Bronchial epithelial cell (primary cell): ENCODE data around the gene KRTAP10-5. TPM values are rescaled to one million over a fixed set of nuclear protein-coding genes. Genes with fewer than 3 reads are reported as not detected.

ENCODE experiments used
- DNase-seq: peaks from one replicate; pipeline ENCODE4 v3.0.0-alpha.2; 2010; ENCODE audit warnings: low read depth
- FAIRE-seq: peaks from 2 replicates; lab custom pipeline; 2011; peaks lifted over from hg19 to GRCh38; lab: Jason Lieb, UNC
- H3K27me3 ChIP-seq: 2 replicates; pipeline ENCODE4 v1.5.1; 2011; ENCODE audit warnings: low read length; ENCODE audit not compliant: control insufficient read depth, insufficient read depth
- H3K36me3 ChIP-seq: 2 replicates; pipeline ENCODE4 v1.5.1; 2011; ENCODE audit warnings: low read length; ENCODE audit not compliant: control insufficient read depth, insufficient read depth
- H3K4me3 ChIP-seq: 2 replicates; pipeline ENCODE4 v1.5.1; 2011; ENCODE audit warnings: mild to moderate bottlenecking, low read depth, low read length, control low read depth
- CTCF ChIP-seq: IDR thresholded peaks from 2 replicates; pipeline ENCODE4 v1.5.1; 2011; ENCODE audit warnings: mild to moderate bottlenecking, moderate library complexity, low read length, control low read depth, inconsistent platforms; ENCODE audit not compliant: insufficient read depth, severe bottlenecking
- total RNA-seq: library from RNA; depleted of rRNA; stranded (reverse); fragments of >200 nt; gene quantifications from 2 replicates; pipeline ENCODE4 v1.2.1, GENCODE V29; 2014

KRTAP10-5 gene
- total RNA-seq, 1 donor from 2014 or later: not detected

DNA sequence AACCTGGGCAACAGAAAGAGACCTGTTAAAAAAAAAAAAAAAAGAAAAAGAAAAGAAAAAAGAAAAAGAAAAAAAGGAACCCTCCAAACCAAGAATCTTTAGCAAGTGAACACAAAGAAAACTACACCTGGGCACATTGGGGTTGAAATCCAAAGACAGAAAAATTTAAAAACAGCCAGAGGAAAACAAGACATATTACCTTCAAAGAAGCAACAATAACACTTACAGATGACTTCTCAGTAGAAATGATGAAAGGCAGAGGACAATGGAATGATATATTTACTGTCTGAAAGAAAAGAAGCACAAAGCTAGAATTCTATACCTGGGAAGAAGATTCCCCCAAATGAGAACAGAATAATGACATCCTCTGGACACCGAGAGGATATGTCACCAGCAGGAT is 37.7 kb downstream of the KRTAP10-5 start:
- no peaks in the 10 kb centered on the region for H3K36me3 ChIP-seq
- DNase-seq: no peak
- no peaks in the 10 kb centered on the region for H3K27me3 ChIP-seq
- FAIRE-seq: no peak
- TF ChIP-seq CTCF: no peak
- no peak overlapping the region for H3K4me3 ChIP-seq

- DNase-seq (no peak), FAIRE-seq (no peak)
- no peak overlapping the region for H3K4me3 ChIP-seq
- TF ChIP-seq CTCF: no peak
- H3K36me3 ChIP-seq: no peaks in the 10 kb centered on the region
- no peaks in the 10 kb centered on the region for H3K27me3 ChIP-seq
Observed at GRCh38 chr21:44540741-44541288, 39.6 kb downstream of the KRTAP10-5 start.

DNA sequence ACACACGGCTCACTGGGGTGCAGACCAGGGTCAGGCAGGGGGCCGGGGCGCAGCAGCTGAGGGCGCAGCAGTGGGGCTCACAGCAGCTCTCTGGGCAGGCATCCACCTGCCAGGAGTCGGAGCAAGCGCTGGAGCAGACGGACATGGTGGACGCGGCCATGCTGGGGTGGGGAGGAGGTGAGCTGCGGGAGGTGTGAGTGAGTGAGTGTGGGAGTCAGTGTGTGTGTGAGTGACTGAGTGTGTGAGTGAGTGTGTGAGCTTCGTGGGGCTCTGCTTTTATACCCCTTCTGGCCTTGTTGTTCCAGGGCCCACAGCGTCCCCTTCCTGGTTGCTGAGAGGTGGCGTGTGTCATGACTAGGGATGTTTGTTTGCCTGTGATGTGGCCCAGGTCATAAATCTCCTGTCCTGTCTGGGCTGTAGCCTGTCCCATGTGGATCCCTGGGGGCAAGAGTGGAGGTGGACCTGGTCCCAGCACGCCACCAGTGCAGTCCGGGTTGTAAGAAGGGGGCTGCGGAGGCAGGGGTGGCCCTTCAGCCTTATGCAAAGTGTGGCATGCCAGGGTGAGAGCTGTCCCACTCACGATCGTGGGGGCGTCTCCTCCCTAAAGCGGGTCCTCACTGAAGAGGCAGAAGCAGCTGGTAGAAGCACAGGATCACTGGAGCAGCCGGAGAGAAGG is 40.3 kb downstream of the KRTAP10-5 start, which contains the start of gene KRTAP10-1:
Gene KRTAP10-1, minus strand, starts transcription at position 205 of the 676 bp plus-strand sequence. Its CDS starts 45 bp downstream, at position 160.
- DNase-seq: no peak
- TF ChIP-seq CTCF: no peak
- H3K4me3 ChIP-seq: no peak within 1 kb of the TSS
- no peaks in the 10 kb centered on the region for H3K27me3 ChIP-seq
- no peak for FAIRE-seq
- no peaks in the 10 kb centered on the region for H3K36me3 ChIP-seq

DNA sequence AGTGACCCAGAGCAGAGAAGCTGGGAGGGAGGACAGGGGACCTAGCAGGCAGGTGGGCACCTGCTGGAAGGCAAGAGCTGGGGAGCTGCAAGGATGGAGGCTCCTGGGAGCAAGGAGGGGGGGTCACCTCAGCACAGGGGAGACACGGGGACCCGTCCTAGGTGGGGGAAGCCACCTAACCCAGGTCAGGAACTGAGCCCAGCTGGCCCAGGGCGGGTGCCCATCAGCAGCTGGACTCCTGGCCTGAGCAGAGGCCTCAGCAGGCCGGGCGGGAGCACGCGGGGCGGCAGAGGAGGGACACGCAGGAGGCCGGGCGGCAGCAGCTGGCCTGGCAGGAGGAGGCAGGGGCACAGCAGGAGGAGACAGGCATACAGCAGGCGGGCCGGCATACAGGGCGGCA is 41.4 kb downstream of the KRTAP10-5 start:
- DNase-seq (no peak), FAIRE-seq (no peak)
- no peaks in the 10 kb centered on the region for H3K27me3 ChIP-seq
- TF ChIP-seq CTCF: no peak
- H3K4me3 ChIP-seq: no peak overlapping the region
- no peaks in the 10 kb centered on the region for H3K36me3 ChIP-seq

DNA sequence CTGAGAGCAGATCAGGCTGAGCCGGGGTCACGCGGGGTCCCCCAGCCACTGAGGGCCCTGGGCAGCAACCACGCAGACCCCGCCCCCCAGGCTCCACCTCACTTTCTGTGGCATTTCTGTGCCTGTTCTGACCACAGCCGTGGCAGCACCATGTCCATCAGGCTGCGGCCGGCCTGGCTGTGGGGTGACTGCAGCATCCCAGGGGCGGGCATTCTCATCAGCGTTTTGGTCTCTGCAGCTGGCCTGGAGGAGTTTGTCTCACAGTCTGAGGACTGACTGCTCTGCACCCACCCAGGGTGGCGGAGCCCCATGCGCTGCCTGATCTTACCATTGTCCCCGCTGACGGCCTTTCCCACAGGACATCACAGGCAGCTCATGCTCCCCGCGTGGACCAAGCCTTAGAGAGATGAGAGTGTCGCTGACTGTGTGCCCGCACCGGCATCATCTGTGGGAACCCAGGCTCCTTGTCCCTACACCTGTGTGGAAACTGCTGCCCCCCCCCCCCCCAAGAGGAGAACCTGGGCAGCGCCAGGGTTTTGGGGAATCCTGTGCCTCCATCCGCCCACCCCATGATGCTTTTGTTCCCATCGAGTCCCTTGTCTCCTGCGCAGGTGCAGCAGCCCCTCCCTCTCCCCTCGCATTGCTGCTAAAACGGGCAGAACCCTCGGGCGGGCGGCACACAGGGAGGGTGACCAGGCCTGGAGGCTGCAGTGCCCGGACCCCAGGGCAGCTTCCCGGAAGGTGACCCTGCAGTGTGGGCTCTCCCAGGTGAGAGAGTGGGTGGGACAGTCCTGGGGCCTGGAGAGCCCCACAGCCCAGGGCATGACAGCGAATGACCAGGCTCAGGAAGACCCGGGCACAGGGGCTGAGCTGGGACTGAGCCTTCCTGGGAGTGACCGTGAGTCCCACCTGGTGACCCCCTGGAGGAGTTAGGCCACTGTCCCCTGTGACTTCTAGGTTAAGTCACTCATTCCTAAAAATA is 42.2 kb downstream of the KRTAP10-5 start:
- no peaks in the 10 kb centered on the region for H3K27me3 ChIP-seq
- no peaks in the 10 kb centered on the region for H3K36me3 ChIP-seq
- DNase-seq: no peak
- FAIRE-seq: no peak
- H3K4me3 ChIP-seq: no peak overlapping the region
- no peak for TF ChIP-seq CTCF
